Left colon (tissue), 2 donors: ENCODE measurements around the gene CLDN1. TPM values are rescaled to one million over a fixed set of nuclear protein-coding genes. Genes with fewer than 3 reads are reported as not detected.

ENCODE experiments used
- ATAC-seq: fragments of 200-7000 bp; cut with Tn5 transposase; one replicate; pipeline ENCODE4 v1.9.1; 2020; ENCODE audit warnings: mild to moderate bottlenecking, moderate library complexity
- DNase-seq, 2 donors: peaks; one replicate each; pipeline ENCODE4 v3.0.0-alpha.2; 2020
- intact Hi-C, 2 donors: fragments of 100-400 bp; cut with DNase I in 1 of 2; cut with micrococcal nuclease in 1 of 2; formaldehyde crosslinking; loops; one replicate each; pipeline versions ENCODE4 v1.11.2 to v1.14.0; 2022; cut with DNase I, micrococcal nuclease
- total RNA-seq, 2 donors: library from RNA; stranded (reverse); fragmentation: NEBNext Ultra II Directional; extraction: Animal tissue kit (Norgen Biotek cat#: 25700); gene quantifications; one replicate each; pipeline ENCODE4 v1.2.1, GENCODE V29; 2021
- donor health status: DM: no; HTN: no; CAD: no.
- donor health status: DM: yes; HTN: yes; CAD: no.

Gene CLDN1
- total RNA-seq, 2 donors from 2014 or later = 0.59 to 2.6 TPM

DNA sequence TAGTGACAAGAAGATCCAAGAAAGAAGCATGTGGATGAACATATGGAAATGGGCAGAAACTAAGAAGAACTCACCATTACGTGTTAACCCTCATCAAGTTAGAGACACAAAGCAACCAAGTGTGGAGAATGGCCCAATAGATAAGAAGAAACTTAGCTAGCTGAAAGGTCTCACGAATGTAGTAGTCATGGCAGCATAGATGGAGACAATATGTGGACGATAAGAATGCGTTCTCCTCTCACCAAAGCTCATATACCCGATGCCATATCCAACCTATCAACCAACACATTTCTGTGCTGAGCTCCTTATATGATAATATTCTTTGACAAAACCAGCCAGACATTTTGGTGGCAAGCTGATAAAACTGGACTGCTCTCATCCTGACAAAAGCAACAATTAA, 15.1 kb upstream of the CLDN1 start:
- no peak for ATAC-seq
- DNase-seq = no peak
- intact Hi-C loops = no loop called here

DNA sequence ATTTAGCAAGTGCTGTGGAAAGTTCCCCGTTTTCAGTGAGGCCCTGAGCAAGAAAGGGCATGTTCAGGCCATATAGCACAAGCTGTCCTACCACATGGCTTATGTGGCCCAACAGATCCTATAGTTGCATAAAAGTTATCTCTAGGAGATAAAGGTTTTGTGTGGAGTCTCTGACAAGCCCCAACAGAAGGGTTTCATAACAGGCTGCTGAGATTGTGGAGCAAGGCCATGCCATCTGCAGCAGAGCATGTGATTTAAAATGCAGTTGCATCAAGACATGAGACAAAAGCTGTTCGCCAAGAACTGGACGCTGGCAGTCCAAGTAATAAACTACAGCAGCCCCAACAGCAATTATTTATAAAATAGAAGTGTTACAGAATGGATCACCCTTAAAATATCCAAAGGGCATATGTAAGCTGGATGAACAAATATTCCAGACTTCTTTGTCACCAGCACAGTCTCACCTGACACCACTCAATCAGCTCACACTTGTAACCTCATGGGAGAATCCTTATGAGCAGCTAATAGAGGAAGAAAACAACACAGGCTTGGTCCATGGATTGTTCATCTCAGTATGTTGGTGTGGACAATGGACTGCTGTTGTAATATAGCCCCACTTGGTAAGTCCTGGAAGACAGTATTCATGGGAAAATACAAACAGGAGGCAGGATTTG, 14.4 kb upstream of the CLDN1 start:
- intact Hi-C loops = no loop called here
- no peak for ATAC-seq
- no peak for DNase-seq

DNA sequence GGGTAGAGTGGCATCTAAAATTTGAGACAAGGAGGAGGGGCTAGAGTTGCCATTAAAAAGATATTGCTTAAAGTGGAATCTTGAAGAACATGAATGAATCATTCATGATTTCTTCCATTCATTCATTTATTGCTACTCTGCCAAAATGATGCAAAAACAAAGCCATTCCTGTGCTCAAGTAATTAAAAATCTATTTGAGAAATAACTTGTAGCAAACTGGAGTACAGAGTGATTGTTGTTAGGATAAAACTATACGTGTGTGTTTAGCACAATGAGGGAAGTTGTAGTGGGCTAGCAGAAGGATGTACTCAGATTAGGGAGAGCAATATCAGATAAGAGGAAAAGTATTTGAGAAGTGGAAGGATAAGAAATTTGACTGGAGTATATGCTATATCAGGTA, 11.7 kb upstream of the CLDN1 start:
- intact Hi-C loops = no loop called here
- ATAC-seq (no peak), DNase-seq (no peak)

DNA sequence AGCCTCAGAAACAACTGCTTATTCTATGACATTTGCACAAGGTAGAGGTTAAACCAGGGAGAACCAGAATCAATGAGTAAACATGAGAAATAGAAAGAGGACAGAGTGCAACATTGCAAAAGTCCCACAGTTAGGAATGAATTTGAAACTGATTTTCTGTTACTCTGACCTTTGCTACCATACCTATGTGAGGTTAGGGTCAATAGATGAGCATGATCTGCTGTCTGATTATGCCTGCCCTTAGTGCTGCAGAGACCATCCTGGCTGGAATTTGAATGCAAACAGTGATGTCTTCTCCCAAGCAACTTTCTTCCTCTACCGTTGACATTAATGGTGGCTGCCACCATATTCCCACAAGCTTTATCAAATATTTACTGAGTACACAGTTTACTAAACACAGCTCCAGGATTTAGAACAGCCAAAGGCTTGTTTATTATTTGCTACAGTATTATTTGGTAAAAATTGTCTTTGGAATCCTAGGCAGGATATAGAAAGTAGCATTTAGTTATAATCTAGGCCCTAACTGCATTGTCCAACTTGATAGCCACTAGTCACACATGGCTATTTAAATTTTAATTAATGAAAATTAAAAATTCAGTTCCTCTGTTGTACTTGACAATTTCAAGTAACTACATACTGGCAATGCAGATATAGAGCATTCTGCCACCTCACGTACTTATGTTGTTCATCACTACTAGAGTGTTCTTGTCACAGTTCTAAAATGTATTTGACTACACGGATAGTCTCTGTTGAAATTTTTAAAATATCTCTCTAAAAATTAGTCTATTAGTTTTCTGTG, 8.9 kb upstream of the CLDN1 start:
- no peak for DNase-seq
- intact Hi-C loops = no loop called here
- ATAC-seq = no peak

DNA sequence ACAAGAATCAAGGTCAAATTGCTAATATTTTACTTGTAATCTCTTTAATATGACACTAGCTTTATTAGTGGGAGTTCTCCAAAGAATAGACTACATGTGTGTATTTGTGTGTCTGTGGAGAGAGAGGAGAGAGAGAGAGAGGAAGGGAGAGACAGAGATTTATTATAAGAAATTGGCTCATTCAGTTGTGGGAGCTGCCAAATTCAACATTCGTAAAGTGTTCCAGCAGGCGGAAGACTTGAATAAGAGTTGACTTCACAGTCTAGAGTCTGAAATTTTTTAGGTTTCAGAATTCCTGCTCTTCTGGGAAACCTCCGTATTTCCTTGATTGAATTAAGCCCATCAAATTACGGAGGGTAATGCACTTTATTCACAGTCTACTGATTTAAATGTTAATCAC, 4.7 kb upstream of the CLDN1 start:
- intact Hi-C loops = no loop called here
- no peak for DNase-seq
- no peak for ATAC-seq

DNA sequence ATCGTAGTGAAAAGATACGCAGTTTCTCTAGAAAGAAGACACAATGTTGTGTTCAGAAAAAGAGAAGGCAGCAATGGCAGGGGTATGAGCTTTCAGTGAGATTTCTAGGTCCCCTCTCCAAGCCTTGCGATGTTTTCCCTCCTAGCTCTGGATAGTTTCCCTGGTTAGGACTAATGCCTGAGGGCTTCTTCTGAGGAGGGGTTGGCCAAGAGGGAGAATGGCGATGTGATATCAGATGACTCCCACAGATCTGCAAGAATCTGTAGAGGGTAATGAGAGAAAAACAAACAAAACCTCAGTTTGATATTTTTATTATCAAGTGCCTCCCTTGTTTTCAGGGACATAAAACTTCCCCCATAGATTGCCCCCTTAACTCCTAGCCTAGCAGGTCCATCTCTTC, 4.1 kb upstream of the CLDN1 start:
- no peak for ATAC-seq
- intact Hi-C loops = no loop called here

DNA sequence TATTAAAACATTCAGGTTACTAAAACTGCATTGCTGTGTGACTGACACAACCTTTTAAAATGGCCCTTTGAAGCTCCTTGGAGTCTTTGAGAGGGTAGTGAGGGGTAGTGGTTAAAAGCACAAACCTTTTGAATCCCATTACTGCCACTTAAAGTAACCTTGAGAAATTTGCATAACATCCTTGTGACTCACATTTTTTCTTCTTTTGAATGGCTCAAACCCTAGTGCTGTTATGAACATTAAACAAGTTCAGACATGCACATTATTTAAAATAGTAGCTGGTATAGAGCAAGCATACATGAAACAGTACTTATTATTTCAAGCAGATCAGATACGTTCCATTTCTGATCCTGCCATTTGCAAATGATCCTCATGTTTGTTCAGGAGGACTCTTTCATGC, 3.7 kb upstream of the CLDN1 start:
- ATAC-seq = no peak
- DNase-seq = no peak
- intact Hi-C loops = no loop called here

More for the DNA sequence above, 4.1 kb upstream of the CLDN1 start:
- no peak for DNase-seq

DNA sequence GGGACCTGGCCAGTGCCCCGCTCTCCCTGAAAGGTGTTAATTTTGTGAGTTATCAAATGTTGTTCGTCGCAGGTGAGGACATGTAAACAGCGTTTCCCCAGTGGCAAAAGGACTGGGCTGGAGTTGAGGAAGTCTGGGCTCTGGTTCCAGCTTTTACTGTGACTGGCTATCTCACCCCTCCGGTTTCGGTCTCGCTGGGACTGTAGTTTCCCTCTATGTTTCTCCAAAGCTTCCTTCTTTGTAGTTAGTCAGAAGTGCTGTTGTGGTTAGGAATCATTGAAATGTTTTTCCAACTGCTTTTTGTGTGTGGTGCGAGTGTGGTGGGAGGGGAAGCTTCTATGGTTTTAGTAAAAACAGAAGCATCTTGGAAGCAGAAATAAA, 990 bp upstream of the CLDN1 start:
- intact Hi-C loops = loop anchor here in 1 of 2 donors (5.0 kb wide), 1 partner anchor 96 kb away; no protein-coding TSS in a partner anchor

DNA sequence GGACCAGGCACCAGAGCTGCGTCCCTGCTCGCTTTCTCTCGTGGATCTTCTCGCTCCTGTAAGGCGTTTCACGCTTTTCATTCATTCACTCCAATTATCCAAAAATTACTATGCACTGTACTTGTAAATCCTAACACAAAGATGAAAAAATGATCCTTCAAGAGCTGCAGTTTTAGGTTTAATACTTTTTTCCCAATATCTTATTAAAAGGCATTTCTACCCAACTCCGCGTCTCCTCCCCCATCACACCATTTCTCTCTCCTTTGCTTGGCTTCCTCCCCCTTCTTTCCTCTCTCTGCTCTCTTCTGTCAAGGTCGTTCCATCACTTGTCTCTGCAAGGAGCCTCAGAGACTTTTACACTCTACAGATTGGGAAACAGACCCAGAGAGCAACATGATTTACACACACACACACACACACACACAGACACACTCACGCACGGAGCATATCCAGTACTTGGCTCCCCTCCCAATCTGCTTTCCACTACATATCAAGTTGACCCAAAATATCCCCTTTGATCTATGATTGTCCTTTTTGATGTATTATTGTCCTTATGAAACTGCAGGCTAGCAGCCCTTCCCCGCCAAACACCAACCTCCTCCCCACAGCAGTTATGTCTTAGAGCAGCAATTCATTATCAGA, 479 bp upstream of the CLDN1 start:
- ATAC-seq (no peak), DNase-seq (no peak)
- intact Hi-C loops = loop anchor here in 1 of 2 donors (5.0 kb wide), 1 partner anchor 95 kb away; no protein-coding TSS in a partner anchor

More for the DNA sequence above, 990 bp upstream of the CLDN1 start:
- DNase-seq (no peak), ATAC-seq (no peak)

DNA sequence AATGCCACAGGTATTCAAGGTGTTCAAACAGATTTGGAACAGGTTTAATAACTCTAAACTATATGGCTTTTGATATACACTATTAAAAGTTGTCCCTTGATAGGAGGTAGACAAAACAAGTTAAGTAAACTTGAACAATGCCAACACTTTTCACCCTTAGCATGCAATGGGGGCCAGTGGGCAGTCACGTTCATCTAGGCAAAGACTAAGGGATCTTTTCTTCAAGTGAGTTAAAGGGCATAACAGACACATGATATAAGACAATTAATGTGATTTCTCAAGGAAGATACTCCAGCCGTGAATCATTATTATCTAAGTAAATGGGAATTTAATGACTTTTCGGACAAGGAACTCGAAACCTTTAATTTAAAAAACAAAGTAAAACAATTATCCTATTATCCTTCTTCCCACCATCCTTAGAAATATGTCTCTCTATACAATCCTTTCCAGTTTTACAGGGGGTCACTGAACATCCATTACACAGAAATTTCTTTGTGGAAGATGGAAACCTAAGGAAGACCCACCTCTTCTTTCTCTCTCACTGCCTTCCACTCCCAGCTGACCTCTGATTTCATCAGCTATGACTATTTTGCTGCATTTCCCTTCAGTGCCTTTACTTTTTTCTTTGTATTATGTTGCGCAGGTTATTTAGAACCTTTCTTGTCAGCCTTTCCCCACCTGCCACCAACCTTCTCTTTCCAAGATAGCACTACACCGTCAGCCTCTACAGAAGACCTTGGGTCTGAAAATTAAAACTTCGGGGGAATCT, 1.5 kb downstream of the CLDN1 start:
- intact Hi-C loops = loop anchor here in 1 of 2 donors (5.0 kb wide), 1 partner anchor 93 kb away; no protein-coding TSS in a partner anchor
- no peak for ATAC-seq
- DNase-seq = no peak

DNA sequence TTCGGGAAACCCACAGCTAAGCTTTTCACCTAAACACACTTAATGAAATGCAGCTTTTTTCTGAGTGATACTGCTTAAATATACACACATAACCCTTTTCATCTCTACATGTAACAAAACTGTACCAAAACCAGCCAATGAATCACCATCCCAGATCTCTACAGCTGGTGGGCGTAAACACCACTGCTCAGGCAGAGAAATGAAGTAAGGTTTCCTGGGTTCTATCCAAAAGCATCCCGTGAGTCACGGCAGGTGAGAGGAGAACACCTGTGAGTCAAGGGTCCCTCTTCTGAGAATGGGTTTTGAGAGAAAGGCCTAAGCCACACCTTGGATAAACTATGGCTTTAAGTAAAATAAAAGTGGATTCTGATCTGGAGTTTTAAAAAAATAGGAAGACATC, 2.6 kb downstream of the CLDN1 start:
- intact Hi-C loops = loop anchor here in 1 of 2 donors (5.0 kb wide), 1 partner anchor 92 kb away; no protein-coding TSS in a partner anchor
- DNase-seq = no peak
- ATAC-seq = no peak

DNA sequence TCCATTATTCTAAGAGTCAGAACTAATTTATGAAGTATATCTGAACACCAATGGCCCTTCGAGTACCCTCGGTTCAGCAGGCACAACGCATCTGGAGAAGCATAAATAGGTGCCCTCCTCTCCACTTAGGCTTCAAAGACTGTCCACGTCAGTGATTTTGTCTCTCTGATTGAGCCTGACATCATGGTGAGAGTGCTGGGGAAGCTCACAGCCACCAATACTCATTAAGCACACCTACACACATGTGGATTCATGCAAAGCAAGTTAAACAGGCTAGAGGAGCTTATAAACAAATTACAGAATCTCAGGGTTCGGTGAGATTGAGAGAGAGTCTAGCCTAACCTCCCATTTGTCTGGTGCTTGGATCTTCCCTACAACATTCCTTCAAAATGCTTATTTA, 3.6 kb downstream of the CLDN1 start:
- ATAC-seq (no peak), DNase-seq (no peak)
- intact Hi-C loops = no loop called here

DNA sequence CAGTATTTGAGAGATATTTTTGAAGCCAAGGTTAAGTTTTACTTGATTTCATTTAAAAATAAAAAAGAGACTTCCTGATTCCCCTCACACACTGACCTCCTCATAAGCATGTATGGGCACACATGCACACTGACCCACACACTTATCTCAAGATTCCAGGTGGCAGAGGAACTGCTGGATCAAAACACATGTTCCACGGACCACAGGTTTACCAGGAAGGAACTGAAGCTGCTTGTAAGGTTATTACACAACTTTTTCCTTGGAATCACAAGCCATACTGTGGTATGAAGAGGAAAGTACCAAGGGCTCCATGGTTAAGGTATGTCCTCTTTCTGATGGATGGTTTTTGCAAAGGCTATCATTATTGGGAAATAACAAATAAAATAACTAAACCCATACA, 7.5 kb downstream of the CLDN1 start:
- intact Hi-C loops = no loop called here

DNA sequence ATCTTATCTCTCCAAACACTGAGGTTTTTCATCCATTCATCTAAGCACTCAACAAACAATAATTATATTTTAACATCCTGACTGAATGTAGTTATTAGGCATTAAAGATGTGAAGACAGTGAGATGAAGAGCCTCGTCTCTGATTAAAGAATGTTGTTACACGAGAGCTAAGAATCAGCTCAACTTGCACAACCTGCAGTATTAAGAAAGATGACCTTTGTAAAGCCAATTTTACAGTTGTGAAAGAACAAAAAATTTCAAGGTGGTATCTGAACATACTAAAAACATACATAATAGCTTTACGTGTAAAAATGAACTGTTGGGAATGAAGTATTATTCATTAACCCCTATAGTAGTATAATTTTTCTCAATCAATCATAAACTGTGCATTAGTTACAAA, 12.8 kb downstream of the CLDN1 start:
- intact Hi-C loops = no loop called here
- DNase-seq = no peak
- no peak for ATAC-seq

More for the DNA sequence above, 7.5 kb downstream of the CLDN1 start:
- DNase-seq (no peak), ATAC-seq (no peak)

DNA sequence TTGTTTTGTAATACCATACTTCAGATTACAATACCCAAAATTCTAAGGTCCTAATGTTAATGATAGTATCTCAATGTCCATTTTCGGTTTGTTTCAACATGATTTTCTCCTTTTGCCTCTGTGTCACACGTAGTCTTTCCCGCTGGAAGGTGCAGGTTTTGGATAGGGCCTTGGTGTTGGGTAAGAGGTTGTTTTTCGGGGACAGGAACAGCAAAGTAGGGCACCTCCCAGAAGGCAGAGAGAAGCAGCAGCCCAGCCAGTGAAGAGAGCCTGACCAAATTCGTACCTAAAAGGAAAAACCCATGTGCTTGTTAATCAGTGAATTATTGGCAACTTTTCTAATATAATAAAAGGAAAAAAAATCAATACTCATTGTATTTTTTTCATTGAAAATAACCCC, 14.1 kb downstream of the CLDN1 start:
- intact Hi-C loops = no loop called here
- no peak for ATAC-seq
- DNase-seq = no peak

DNA sequence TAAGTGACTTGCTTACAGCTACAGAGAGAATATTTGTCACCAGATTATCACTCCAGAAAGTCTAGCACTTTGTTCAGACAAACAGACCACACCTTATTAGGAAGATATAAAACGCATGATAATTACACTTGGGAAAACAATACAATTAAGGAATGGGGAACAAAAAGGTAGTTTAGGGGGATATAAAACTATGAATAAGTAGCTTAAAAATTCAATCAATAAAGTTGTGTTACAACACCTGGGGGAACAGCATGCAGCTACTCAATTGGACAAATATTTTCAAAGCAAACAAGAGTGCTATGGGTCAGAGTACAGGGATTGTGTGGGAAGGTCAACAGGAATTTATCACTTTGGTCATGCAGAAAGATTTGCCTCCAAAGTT, 15.1 kb downstream of the CLDN1 start:
- ATAC-seq (no peak), DNase-seq (no peak)
- intact Hi-C loops = no loop called here

DNA sequence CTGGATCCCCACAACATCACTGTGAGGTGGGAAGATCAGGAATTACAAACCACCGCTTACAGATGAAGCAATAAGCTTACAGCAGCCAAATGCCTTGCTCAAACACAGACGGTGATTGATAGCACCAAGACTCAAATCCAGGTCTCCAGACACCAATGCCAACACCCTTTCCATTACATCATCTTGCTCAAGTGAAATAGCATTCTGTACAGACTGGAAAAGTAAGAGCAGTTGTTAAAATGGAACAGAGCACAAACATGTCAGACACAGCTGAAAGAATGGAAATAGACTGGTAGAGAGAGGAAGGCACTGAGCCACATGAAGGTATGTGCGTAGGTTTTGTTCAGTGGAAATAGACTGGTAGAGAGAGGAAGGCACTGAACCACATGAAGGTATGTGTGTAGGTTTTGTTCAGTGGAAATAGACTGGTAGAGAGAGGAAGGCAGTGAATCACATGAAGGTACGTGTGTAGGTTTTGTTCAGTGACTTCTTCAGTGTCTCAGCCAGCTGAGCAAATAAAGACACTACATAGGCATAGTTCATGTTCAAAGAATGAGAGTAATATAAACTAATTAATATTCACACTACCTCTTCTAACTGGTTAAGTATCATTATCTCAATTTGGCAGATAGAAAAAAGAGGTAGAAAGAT, 15.6 kb downstream of the CLDN1 start:
- intact Hi-C loops = no loop called here
- ATAC-seq (no peak), DNase-seq (no peak)

DNA sequence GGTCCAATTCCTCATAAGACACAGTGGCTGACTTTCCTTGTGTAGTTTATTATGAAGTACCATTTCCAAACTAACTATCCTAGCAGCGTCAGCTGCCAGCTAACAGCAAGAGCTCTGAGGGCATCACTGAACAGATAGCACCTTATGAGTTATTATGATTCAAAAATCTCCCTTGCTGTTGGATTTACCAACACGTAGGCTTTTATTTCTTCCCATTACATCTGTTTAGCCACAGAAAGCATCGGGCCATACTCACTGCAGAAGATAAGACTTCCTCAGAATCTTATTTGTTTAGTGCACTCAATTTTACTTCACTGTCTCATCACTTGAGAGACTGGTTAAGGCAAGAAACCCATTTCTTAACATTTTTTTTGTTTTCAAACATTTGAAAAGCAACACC, 16.2 kb downstream of the CLDN1 start:
- ATAC-seq = no peak
- intact Hi-C loops = no loop called here
- DNase-seq = no peak

DNA sequence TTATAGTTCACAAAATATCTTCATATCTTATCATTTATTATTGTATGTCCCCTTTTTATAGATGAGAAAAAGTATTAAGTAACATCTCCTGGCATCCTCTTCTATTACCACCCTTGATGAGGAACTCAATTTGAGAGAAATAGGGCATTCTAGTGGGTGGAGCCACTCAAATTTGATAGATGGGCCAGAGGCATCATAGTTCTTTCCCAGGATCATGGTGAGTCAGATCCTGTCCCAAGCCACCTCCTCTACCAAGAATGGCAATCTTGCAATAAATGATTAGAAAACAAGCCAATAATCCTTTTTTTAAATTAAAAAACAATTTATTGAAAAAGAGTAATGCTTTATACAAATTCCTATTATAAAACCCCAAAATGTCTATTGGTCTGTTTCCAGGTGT, 16.8 kb downstream of the CLDN1 start:
- no peak for DNase-seq
- intact Hi-C loops = no loop called here
- ATAC-seq = no peak
